GM18507 (cell line): ENCODE results near the gene RADIL.

ENCODE experiments used
- DNase-seq: peaks from one replicate; pipeline ENCODE4 v3.0.0; 2011; ENCODE audit warnings: low read depth; ENCODE audit not compliant: insufficient read length; ENCODE audit errors: extremely low spot score
- FAIRE-seq: peaks from 2 replicates; lab custom pipeline; 2011; peaks lifted over from hg19 to GRCh38; lab: Jason Lieb, UNC

RADIL gene

GRCh38 chr7:4885317-4885807 is 1.8 kb upstream of the RADIL start:
- no peak for FAIRE-seq

GRCh38 chr7:4884164-4884563 is 648 bp upstream of the RADIL start:
- no peak for DNase-seq
- no peak for FAIRE-seq

More at GRCh38 chr7:4885317-4885807, 1.8 kb upstream of the RADIL start:
- DNase-seq: no peak

- DNase-seq (no peak), FAIRE-seq (no peak)
Observed at GRCh38 chr7:4883033-4883371, 514 bp downstream of the RADIL start.

GRCh38 chr7:4882169-4883032 is 1.1 kb downstream of the RADIL start:
- DNase-seq (no peak), FAIRE-seq (no peak)

GRCh38 chr7:4880218-4880617 is 3.3 kb downstream of the RADIL start:
- DNase-seq (no peak), FAIRE-seq (no peak)

- no peak for DNase-seq
- FAIRE-seq: no peak
Observed at GRCh38 chr7:4879396-4880081, 4.0 kb downstream of the RADIL start.

- DNase-seq: no peak
- no peak for FAIRE-seq
Observed at GRCh38 chr7:4878336-4879335, 4.9 kb downstream of the RADIL start.

- FAIRE-seq (no peak), DNase-seq (no peak)
Observed at GRCh38 chr7:4876586-4876985, 6.9 kb downstream of the RADIL start.

GRCh38 chr7:4875391-4875790 is 8.1 kb downstream of the RADIL start:
- FAIRE-seq (no peak), DNase-seq (no peak)

- FAIRE-seq: no peak
- no peak for DNase-seq
Observed at GRCh38 chr7:4873071-4873944, 10.2 kb downstream of the RADIL start.

- DNase-seq: no peak
- no peak for FAIRE-seq
Observed at GRCh38 chr7:4871930-4872675, 11.4 kb downstream of the RADIL start.

- FAIRE-seq (no peak), DNase-seq (no peak)
Observed at GRCh38 chr7:4871056-4871680, 12.3 kb downstream of the RADIL start.

GRCh38 chr7:4868493-4868892 is 15.0 kb downstream of the RADIL start:
- FAIRE-seq: no peak
- no peak for DNase-seq

- FAIRE-seq: no peak
- no peak for DNase-seq
Observed at GRCh38 chr7:4866528-4867496, 16.7 kb downstream of the RADIL start.

GRCh38 chr7:4862156-4862555 is 21.4 kb downstream of the RADIL start:
- no peak for DNase-seq
- FAIRE-seq: no peak

- DNase-seq (no peak), FAIRE-seq (no peak)
Observed at GRCh38 chr7:4861673-4862072, 21.8 kb downstream of the RADIL start, which contains the start of gene PAPOLB. PAPOLB (minus strand) TSS chr7:4862030; CDS start chr7:4861810, 220 bp downstream.
